SHP77 treated with DMSO at 0.1 percent for 48 hours (cell line): ENCODE data around the gene CYP1A1.

ENCODE experiments used
- DNase-seq: peaks from one replicate; lab custom pipeline; 2025; lab: John Stamatoyannopoulos, UW

CYP1A1 gene

DNA sequence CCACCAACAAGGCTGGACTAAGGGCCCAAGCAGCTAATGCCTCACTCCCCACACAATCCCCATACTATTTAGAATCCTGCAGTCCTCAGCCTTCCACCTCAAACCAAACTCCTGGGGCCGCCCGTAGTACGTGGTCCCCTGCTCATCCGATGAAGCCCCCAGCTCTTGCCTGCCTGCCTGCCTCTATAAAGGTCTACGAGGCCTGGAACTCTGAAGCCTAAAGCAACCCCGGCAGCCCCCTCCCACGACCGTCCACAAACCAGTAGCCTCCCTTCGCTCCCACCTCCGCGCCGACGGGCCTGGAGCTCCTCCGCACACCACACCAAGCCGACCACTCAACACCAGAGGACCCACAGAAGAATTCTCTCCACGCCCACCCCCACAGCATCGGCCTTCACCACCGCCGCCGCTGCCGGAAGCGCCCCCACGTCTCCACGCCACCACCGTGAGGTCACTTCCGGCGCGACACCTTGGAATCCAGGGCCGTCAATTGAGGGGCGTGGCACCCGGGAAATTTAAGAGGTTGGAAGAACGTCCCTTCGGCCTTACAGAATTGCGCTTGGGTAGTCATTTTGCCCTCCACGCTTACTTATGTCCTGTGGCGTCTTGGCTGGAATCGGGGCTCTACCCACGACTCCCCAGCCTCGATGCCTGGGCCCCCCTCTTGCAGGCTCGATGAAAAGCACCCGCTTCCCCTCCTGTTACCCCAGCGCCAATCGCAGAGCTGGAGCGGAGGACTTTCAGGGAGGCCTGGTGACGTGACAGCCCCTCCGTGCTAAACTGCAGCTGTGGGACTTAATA lies 29.5 kb downstream of the CYP1A1 start, which contains the start of gene EDC3:
EDC3 (minus strand) TSS at position 428 of the 801 bp plus-strand sequence. CDS start 20,900 bp downstream, outside the sequence.
- DNase-seq = peak; percentile 30

DNA sequence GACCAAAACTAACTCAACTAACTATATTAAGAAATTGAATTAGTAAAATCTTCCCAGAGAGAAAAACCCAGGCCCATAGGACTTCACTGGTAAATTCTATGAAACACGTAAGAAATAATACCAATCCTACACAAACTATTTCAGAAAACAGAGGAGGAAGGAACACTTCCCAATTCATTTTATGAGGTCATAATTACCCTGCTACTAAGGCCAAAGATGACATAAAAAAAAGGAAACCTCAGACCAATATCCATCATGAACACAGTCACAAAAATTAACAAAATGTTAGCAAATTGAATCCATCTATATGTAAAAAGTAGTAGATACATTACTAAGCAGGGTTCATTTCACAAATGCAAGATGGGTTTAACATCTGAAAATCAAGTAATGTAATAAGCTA lies 33.0 kb downstream of the CYP1A1 start:
- DNase-seq = no peak

DNA sequence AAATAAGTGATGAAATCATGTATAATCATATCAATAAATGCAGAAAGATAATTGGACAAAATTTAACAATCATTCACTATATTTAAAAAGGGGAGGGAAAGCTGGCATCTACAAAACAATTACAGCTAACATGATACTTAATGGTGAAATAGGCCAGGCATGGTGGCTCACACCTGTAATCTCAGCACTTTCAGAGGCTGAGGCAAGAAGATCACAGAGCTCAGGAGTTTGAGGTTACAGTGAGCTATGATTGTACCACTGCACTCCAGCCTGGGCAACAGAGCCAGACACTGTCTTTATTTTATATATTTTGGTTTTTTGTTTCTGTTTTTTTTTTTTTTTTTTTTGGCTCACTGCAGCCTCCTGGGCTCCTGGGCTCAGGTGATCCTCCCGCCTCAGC lies 41.6 kb downstream of the CYP1A1 start:
- no peak for DNase-seq

DNA sequence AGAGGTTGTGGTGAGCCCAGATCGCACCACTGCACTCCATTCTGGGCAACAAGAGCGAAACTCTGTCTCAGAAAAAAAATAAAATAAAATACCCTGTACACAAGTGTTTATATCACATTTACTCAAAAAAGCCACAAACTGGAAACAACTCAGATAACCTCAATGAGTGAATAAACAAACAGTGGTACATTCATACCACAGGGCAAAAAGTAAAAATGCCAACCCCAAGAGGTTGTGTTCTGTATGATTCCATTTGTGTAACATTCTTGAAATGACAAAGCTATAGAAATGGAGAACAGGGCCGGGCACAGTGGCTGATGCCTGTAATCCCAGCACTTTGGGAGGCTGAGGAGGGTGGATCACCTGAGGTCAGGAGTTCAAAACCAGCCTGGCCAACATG lies 42.4 kb downstream of the CYP1A1 start:
- no peak for DNase-seq

DNA sequence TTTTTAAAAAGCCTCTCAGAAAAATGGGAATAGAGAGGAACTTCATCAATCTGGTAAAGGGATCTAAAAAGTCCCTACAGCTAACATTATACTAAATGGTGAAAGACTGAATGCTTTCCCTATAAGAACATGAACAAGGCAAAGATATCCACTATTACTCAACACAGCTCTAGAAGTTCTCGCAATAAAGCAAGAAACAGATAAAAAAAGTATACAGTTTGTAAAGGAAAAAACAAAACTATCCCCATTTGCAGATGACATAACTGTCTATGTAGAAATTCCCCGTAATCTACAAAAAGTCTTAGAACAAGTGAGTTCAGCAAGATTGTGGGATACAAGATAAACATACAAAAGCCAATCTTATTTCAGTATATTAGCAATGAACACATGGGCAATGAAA lies 44.9 kb downstream of the CYP1A1 start:
- DNase-seq = no peak

DNA sequence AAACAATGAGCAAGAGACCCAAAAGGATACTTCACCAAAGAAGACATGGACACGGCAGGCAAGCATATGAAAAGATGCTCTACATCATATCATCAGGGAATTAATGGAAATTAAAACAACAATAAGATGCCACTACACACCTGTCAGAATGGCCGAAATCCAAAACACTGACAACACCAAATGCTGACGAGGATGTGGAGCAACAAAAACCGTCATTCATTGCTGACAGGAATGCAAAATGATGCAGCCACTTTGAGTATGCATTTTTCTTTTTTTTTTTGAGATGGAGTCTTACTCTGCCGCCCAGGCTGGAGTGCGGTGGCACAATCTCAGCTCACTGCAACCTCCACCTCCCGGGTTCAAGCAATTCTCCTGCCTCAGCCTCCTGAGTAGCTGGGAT lies 48.5 kb downstream of the CYP1A1 start:
- no peak for DNase-seq

DNA sequence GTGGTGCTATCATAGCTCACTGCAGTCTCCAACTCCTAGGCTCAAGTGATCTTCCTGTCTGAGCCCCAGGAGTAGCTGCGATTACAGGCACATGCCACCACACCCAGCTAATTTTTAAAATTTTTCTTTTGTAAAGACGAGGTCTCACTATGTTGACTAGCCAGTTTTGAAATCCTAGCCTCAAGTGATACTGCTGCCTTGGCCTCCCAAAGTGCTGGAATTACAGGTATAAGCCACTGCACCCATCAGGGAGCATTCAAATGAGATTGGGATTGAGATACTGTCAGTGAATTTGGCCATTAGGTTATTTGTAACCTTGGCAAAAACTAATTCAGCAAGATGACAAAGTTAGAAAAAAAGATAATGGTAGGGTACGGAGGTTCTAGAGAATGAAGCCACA lies 51.2 kb downstream of the CYP1A1 start:
- DNase-seq = no peak

DNA sequence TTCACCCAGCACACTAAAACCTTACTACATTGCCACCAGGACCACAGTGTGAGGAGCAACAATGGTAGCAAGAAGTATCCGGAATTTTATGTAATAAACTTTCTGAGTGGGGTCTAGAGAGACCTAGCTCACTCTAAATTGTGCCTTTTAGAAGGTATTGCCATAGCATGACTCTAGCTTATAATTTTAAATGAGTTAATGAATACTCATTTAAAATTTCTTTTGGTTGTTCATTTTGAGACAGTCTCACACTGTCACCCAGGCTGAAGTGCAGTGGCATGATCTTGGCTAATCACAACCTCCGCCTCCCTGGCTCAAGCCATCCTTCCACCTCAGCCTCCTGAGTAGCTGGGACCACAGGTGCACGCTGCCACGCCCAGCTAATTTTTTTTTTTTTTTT lies 55.7 kb downstream of the CYP1A1 start:
- DNase-seq = no peak
